ENCODE measurements around the gene PLPPR4.

Gene PLPPR4

DNA sequence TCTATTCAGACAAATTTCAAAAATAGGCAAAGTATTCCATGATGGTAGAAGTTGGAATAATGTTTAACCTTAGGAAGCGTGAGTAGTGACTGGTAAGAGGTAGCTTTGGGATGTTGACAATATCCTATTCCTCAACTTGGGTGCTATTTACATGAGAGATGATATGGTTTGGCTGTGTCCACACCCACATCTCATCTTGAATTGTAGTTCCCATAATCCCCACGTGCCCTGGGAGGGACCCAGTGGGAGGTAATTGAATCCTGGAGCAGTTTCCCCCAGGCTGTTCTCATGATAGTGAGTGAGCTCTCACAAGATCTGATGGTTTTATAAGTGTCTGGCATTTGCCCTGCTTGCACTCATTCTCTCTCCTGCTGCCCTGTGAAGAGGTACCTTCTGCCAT lies 67.3 kb downstream of the PLPPR4 start:
- H3K4me3 ChIP-seq (ENCODE audit: low read depth, low read length), result no peak overlapping the region
- no peak for TF ChIP-seq POLR2A (IDR thresholded peaks at IDR 0.05; ENCODE audit: extremely low read depth, insufficient read length)
- TF ChIP-seq, protein P1, sequence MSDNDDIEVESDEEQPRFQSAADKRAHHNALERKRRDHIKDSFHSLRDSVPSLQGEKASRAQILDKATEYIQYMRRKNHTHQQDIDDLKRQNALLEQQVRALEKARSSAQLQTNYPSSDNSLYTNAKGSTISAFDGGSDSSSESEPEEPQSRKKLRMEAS (IDR thresholded peaks at IDR 0.05; ENCODE audit: low read depth, low read length), result no peak
- no peak for TF ChIP-seq MYC (IDR thresholded peaks at IDR 0.05; ENCODE audit: low read depth, low read length)
- TF ChIP-seq, protein P2, sequence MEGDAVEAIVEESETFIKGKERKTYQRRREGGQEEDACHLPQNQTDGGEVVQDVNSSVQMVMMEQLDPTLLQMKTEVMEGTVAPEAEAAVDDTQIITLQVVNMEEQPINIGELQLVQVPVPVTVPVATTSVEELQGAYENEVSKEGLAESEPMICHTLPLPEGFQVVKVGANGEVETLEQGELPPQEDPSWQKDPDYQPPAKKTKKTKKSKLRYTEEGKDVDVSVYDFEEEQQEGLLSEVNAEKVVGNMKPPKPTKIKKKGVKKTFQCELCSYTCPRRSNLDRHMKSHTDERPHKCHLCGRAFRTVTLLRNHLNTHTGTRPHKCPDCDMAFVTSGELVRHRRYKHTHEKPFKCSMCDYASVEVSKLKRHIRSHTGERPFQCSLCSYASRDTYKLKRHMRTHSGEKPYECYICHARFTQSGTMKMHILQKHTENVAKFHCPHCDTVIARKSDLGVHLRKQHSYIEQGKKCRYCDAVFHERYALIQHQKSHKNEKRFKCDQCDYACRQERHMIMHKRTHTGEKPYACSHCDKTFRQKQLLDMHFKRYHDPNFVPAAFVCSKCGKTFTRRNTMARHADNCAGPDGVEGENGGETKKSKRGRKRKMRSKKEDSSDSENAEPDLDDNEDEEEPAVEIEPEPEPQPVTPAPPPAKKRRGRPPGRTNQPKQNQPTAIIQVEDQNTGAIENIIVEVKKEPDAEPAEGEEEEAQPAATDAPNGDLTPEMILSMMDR (IDR thresholded peaks at IDR 0.05; ENCODE audit: low read depth, low read length), result no peak
- no peak for DNase-seq (ENCODE audit: low read depth)

DNA sequence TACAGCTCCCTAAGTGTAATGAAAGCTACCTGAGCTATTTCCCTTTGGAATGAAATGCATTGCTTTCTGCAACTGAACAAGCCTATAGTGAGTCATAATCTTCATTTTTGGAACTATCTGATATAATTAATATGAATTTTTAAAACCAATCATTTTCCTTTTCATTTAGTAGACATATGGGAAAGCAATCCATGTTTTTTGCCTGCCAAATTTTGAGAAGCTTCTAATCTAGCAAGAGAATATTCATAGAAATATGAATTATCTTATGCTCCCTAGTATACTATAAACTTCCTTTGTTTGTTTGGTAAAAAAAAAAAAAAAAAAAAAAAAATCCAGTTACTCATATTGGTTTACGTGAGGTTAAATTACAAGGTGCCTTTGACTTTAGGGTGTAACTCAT lies 68.3 kb downstream of the PLPPR4 start:
- DNase-seq (ENCODE audit: low read depth), result no peak
- H3K4me3 ChIP-seq (ENCODE audit: low read depth, low read length), result no peak overlapping the region
- TF ChIP-seq, protein P1 (IDR thresholded peaks at IDR 0.05; ENCODE audit: low read depth, low read length), result no peak
- TF ChIP-seq MYC (IDR thresholded peaks at IDR 0.05; ENCODE audit: low read depth, low read length), result no peak

DNA sequence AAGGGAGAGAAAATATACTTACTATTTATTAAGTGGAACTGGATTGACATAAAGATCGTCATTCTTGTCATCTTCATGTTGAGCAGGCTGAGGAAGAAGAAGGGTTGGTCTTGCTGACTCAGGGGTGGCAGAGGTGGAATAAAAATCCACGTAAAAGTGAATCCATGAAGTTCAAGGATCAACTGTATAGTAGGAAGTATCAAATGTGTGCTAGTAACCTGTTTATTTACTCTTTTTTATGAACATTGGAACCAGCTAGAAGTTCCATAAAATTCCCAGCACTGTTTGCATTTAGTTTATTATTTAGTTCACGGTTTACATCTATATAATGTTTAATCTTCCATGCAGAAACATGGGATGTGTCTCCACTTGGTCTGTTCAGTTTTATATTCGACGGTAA lies 70.7 kb downstream of the PLPPR4 start:
- TF ChIP-seq POLR2A (IDR thresholded peaks at IDR 0.05; ENCODE audit: extremely low read depth, insufficient read length), result no peak
- TF ChIP-seq, protein P1 (IDR thresholded peaks at IDR 0.05; ENCODE audit: low read depth, low read length), result no peak
- DNase-seq (ENCODE audit: low read depth), result no peak
- H3K4me3 ChIP-seq (ENCODE audit: low read depth, low read length), result no peak overlapping the region

DNA sequence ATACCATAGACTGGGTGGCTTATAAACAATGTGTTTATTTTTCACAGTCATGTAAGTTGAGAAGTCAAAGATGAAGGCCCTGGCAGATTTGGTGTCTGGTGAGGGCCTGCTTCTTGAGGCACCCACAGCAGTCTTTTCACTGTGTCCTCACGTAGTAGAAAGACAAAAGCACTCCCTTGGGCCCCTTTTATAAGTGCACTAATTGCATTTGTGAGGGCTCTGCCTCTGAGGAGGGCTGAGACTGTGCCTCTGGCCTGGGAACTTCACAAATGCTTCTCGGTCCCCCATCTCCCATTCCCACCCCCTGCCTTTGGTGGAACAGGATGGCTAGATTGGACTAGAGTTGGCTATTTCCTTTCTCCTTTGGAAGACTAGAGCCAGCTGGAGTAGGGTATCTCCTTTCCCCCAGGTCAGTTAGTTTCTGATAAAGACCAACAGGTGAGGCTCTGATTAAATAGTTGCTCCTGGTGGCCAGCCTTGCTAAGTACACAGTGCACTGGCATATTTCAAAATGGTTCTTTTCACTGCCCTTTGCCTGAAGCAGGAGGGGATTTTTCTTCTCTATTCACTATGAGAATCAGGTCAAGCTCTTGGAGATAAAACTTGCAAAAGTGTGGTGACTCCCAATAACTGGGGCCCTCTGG lies 82.9 kb downstream of the PLPPR4 start:
- H3K4me3 ChIP-seq (ENCODE audit: low read depth, low read length), result no peak overlapping the region
- no peak for DNase-seq (ENCODE audit: low read depth)
- no peak for TF ChIP-seq MYC (IDR thresholded peaks at IDR 0.05; ENCODE audit: low read depth, low read length)

DNA sequence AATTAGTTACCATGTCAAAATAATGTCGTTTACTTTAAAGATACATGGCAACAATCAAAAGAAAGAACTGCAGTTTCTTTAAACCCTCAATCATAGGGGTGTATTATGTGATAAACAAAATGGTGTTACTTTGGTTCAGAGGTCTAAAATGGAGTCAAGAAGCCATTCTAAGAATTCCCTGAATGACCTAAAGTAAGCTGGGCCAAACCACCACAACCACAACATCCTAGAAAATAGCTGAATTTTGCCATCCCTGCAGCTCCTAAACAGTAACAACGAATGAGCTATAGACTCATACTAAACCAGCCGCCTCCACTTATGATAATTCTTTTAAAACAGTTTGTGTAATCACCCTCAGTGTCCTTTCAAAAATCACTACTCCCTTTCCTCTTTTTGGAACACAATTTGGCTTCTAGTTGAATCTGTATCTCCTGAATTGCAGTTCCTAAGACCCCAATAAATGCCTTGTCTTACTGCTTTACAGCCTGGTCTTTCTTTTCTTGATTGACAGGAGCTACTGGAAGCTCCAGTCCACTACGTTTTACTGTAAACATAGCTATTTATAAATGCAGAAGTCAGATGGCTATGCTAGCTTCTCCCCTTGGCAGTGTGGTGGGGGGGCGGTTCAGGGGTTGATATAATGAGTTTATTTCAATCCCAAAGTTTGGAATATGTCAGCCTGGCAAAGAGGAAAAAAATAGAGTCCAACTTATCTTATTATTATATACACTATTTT lies 84.3 kb downstream of the PLPPR4 start:
- no peak for DNase-seq (ENCODE audit: low read depth)
- H3K4me3 ChIP-seq (ENCODE audit: low read depth, low read length), result no peak overlapping the region
- TF ChIP-seq POLR2A (IDR thresholded peaks at IDR 0.05; ENCODE audit: extremely low read depth, insufficient read length), result no peak
- no peak for TF ChIP-seq MYC (IDR thresholded peaks at IDR 0.05; ENCODE audit: low read depth, low read length)
- TF ChIP-seq, protein P2 (IDR thresholded peaks at IDR 0.05; ENCODE audit: low read depth, low read length), result no peak
- TF ChIP-seq, protein P1 (IDR thresholded peaks at IDR 0.05; ENCODE audit: low read depth, low read length), result no peak

DNA sequence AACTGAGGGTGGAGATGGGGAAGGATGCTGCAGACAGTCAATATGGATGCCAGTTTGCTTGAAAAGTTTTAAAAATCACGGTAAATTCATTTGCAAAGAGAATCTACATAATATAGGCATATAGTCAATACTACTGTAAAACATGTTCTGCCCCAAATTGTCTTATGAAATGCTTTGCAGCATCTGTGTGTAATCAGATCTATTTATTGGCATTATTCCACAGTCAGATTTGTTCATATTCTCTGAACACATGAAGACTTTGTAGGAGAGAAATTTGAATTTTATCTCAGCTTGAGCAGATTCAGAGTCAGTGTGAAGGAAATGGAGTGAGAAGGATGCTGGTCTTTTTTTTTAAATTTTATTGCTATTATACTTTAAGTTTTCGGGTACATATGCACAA lies 88.5 kb downstream of the PLPPR4 start:
- TF ChIP-seq MYC (IDR thresholded peaks at IDR 0.05; ENCODE audit: low read depth, low read length) (no peak), POLR2A (IDR thresholded peaks at IDR 0.05; ENCODE audit: extremely low read depth, insufficient read length) (no peak)
- TF ChIP-seq, protein P2 (IDR thresholded peaks at IDR 0.05; ENCODE audit: low read depth, low read length), result no peak
- TF ChIP-seq, protein P1 (IDR thresholded peaks at IDR 0.05; ENCODE audit: low read depth, low read length), result no peak
- no peak for DNase-seq (ENCODE audit: low read depth)
- H3K4me3 ChIP-seq (ENCODE audit: low read depth, low read length), result no peak overlapping the region

DNA sequence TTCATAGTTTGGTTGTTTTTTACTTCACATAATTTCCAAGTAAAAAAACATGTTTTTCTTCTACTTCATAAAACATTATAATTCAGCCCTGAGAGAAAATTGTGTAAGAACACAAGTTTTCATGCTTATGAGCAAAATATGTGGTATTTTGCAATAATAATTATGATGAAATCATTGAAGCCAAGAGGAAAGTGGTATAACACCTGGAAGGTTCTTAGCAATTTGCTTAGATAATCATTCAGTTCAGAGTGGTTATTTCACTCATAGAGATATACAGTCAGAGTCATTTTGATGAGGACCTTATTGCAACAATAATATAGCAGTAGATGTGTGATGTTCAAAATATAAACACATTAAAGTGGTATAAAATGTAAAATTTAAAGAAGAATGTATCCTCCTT lies 94.5 kb downstream of the PLPPR4 start:
- TF ChIP-seq, protein P2 (IDR thresholded peaks at IDR 0.05; ENCODE audit: low read depth, low read length), result no peak
- TF ChIP-seq, protein P1 (IDR thresholded peaks at IDR 0.05; ENCODE audit: low read depth, low read length), result no peak
- TF ChIP-seq MYC (IDR thresholded peaks at IDR 0.05; ENCODE audit: low read depth, low read length) (no peak), POLR2A (IDR thresholded peaks at IDR 0.05; ENCODE audit: extremely low read depth, insufficient read length) (no peak)
- no peak overlapping the region for H3K4me3 ChIP-seq (ENCODE audit: low read depth, low read length)
- no peak for DNase-seq (ENCODE audit: low read depth)
